ENCODE measurements around the gene MKRN2OS. TPM values are rescaled to one million over a fixed set of nuclear protein-coding genes. Genes with fewer than 3 reads are reported as not detected.
A peak's percentile ranks its signal among the peaks of the same experiment; 100 is the strongest.

MKRN2OS gene
- total and polyA plus RNA-seq, 10 of the 15 experiments (the other 5 are each of a cell fraction or from before 2014, with no cell fraction given): 0.20 to 1.0 (median 0.40) TPM; not detected in 4

- TF ChIP-seq, protein P1, sequence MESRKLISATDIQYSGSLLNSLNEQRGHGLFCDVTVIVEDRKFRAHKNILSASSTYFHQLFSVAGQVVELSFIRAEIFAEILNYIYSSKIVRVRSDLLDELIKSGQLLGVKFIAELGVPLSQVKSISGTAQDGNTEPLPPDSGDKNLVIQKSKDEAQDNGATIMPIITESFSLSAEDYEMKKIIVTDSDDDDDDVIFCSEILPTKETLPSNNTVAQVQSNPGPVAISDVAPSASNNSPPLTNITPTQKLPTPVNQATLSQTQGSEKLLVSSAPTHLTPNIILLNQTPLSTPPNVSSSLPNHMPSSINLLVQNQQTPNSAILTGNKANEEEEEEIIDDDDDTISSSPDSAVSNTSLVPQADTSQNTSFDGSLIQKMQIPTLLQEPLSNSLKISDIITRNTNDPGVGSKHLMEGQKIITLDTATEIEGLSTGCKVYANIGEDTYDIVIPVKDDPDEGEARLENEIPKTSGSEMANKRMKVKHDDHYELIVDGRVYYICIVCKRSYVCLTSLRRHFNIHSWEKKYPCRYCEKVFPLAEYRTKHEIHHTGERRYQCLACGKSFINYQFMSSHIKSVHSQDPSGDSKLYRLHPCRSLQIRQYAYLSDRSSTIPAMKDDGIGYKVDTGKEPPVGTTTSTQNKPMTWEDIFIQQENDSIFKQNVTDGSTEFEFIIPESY (IDR thresholded peaks at IDR 0.05): no peak
- TF ChIP-seq, protein P2, sequence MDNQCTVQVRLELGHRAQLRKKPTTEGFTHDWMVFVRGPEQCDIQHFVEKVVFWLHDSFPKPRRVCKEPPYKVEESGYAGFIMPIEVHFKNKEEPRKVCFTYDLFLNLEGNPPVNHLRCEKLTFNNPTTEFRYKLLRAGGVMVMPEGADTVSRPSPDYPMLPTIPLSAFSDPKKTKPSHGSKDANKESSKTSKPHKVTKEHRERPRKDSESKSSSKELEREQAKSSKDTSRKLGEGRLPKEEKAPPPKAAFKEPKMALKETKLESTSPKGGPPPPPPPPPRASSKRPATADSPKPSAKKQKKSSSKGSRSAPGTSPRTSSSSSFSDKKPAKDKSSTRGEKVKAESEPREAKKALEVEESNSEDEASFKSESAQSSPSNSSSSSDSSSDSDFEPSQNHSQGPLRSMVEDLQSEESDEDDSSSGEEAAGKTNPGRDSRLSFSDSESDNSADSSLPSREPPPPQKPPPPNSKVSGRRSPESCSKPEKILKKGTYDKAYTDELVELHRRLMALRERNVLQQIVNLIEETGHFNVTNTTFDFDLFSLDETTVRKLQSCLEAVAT (IDR thresholded peaks at IDR 0.05): 0 out of 2 replicates have a peak, but pooled peaks have one; percentile 7
- no peak for TF ChIP-seq HDAC6 (IDR thresholded peaks at IDR 0.05; ENCODE audit: unreplicated experiment)
- TF ChIP-seq IKZF1 (conservative IDR thresholded peaks at IDR 0.05): no peak
- no peak for TF ChIP-seq ATF3 (IDR thresholded peaks at IDR 0.05; ENCODE audit: borderline replicate concordance, extremely low read depth, low read depth, low read length)
- no peak for TF ChIP-seq SUPT20H (IDR thresholded peaks at IDR 0.05; ENCODE audit: borderline replicate concordance, control insufficient read depth, low read depth, low read length)
- no peak for TF ChIP-seq NFXL1 (IDR thresholded peaks at IDR 0.05; ENCODE audit: borderline replicate concordance)
- no peak for TF ChIP-seq RBBP5 (conservative IDR thresholded peaks at IDR 0.05)
- TF ChIP-seq IRF5 (IDR thresholded peaks at IDR 0.05; ENCODE audit: borderline replicate concordance): no peak
Measured at GRCh38 chr3:12556314-12556689, 11.0 kb upstream of the MKRN2OS start (continued).
